Hematopoietic multipotent progenitor cell treated with erythropoietin and hydrocortisone succinate and interleukin-3 and kit ligand, for 17 days (in vitro differentiated cells): ENCODE data around the gene HMG20B.
"Not testable (repeated sequence)": the region's sequence is repeated elsewhere in the genome, so short reads cannot be mapped to it uniquely, and the experiment has no call there.

Source experiments
- DNase-seq: peaks from one replicate; pipeline ENCODE4 v3.0.0-alpha.2; 2015; ENCODE audit warnings: low spot score

HMG20B gene

GRCh38 chr19:3556978-3557460 is 15.7 kb upstream of the HMG20B start:
- DNase-seq: peak; percentile 33

GRCh38 chr19:3557461-3558248 is 15.1 kb upstream of the HMG20B start, which contains the start of gene MFSD12:
Gene MFSD12, minus strand, starts transcription at chr19:3557586. Its CDS starts 183 bp downstream, at chr19:3557403.
- peak; percentile 95 for DNase-seq

- no peak for DNase-seq
Measured at GRCh38 chr19:3563709-3564524, 8.8 kb upstream of the HMG20B start.

GRCh38 chr19:3565139-3565538 is 7.6 kb upstream of the HMG20B start:
- DNase-seq: no peak

DNA sequence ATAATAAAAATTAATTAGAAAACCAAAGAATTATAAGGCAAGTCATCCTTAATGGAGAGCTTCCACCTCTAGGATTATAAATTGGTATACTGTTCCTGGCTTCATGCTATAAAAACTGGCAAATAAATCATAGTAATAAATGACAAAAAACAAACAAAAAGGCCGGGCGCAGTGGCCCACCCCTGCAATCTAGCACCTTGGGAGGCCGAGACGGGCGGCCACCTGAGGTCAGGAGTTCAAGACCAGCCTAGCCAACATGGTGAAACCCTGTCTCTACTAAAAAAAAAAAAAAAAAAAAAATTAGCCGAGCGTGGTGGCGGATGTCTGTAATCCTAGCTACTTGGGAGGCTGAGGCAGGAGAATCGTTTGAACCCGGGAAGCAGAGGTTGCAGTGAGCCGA is 2.7 kb upstream of the HMG20B start:
- DNase-seq: not testable (repeated sequence)

GRCh38 chr19:3570606-3571011 is 2.1 kb upstream of the HMG20B start:
- DNase-seq: no peak

- peak; percentile 99 for DNase-seq
Measured at GRCh38 chr19:3572132-3572854, 451 bp upstream of the HMG20B start.

GRCh38 chr19:3573162-3573857 is 566 bp downstream of the HMG20B start:
- no peak for DNase-seq

GRCh38 chr19:3573858-3574637 is 1.3 kb downstream of the HMG20B start:
- DNase-seq: peak; percentile 93

GRCh38 chr19:3575260-3575741 is 2.6 kb downstream of the HMG20B start:
- peak; percentile 37 for DNase-seq

- DNase-seq: no peak
Measured at GRCh38 chr19:3575949-3576673, 3.4 kb downstream of the HMG20B start.

DNA sequence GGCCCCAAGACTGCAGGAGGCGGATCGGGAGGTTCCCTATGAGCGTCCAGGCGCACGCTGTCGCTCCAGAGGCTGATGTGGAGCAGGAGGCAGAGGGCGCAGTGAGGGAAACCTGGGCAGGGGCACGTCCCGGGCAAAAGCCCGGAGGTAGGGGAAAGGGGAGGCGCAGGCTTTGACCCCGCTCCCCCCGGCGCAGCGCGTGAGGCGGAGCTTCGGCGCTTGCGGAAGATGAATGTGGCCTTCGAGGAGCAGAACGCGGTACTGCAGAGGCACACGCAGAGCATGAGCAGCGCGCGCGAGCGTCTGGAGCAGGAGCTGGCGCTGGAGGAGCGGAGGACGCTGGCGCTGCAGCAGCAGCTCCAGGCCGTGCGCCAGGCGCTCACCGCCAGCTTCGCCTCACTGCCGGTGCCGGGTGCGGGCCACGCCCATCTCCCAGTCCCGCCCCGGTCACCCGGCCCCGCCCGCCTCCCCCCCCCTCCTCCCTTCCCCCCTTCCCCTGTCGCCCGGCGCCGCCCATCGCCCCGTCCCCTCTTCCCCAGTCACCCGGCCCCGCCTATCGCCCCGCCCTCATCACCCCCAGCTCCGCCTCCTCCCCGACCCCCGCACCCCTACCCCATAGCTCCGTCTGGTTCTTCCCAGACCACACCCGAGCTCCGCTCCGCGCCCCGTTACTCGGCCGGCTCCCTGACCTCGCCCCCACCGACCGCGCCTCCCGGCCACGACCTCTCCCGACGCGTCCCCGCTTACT is 4.1 kb downstream of the HMG20B start:
- DNase-seq: no peak

- no peak for DNase-seq
Measured at GRCh38 chr19:3577723-3578344, 5.1 kb downstream of the HMG20B start.

DNA sequence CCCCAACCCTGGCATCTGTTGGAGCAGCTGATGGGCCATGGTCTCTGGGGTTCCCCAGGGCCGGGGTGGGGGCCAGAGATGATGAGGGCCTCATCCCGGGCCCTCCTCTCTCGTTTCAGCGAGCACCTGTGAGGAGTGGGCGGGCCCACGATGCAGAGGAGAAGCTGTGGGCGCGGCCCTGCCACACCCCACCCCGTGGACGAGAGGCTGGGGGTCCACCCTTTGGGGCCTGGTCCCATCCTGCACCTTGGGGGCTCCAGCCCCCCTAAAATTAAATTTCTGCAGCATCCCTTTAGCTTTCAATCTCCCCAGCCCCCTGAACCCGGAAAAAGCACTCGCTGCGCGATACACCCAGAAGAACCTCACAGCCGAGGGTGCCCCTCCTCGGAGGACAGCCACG is 5.6 kb downstream of the HMG20B start:
- DNase-seq: no peak

DNA sequence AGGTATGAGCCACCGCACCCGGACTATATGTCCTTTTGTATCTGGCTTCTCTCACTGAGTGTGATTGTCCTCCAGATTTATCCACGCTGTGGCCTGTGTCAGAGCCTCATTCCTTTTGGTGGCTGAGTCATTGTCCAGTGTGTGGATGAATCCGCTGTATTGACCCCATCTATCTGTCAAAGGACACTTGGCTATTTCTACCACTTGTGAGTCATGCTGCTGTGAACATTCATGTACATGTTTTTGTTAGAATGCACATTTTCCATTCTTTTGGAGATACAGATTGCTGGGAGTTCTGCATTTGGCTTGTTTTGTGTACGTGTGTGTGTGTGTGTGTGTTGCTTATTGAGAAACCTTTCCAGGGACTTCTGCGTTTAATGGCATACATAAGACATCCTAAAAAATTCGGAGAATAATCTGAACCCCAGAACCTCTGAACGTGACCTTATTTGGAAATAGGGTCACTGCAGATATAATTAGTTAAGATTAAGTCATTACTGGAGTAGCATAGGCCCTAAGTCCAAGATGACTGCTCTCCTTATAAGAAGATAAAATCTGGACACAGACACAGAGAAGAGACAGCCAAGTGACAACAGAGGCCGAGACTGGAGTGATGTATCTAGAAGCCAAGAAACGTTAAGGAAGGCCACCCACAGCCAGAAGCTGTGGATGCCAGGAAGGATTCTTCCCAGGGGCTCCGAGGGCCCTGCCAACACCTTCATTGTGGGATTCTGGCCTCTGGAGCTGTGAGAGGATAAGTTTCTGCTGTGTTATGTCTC is 7.6 kb downstream of the HMG20B start:
- DNase-seq: no peak

DNA sequence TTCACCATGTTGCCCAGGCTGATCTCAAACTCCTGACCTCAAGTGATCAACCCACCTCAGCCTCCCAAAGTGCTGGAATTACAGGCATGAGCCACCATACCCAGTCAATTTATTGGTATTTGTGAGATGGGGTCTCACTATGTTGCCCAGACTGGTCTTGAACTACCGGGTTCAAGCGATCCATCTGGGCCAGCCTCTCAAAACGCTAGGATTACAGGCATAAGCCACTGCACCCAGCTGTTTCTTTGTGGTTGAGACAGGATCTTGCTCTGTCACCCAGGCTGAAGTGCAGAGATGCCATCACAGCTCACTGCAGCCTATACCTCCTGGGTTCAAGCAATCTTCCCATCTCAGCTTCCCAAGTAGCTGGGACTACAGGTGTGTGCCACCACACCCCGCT is 9.0 kb downstream of the HMG20B start:
- DNase-seq: not testable (repeated sequence)

- DNase-seq: not testable (repeated sequence)
Measured at GRCh38 chr19:3584036-3584802, 11.5 kb downstream of the HMG20B start.
